HepG2 (cell line): Measurements from ENCODE around the gene FAT1. TPM values are rescaled to one million over a fixed set of nuclear protein-coding genes. Genes with fewer than 3 reads are reported as not detected.

ENCODE experiments used
- ATAC-seq: fragments of 200-7000 bp; cut with Tn5 transposase; 3 replicates; pipeline ENCODE4 v1.9.1; 2020; ENCODE audit warnings: mild to moderate bottlenecking, moderate library complexity
- BruUV-seq: library from RNA; stranded (reverse); fragments of 400-500 nt; replicated peaks from 2 replicates; lab custom pipeline; 2021; lab: Mats Ljungman, UMichigan
- CTCF ChIA-PET: fragments of 300-600 bp; formaldehyde crosslinking; extraction: SDS; loops from one replicate; lab custom pipeline; 2021; ENCODE audit warnings: low total read pairs, inconsistent platforms, low intra/inter-chr PET ratio; lab: Yijun Ruan, JAX
- POLR2A ChIA-PET: fragments of 350-600 bp; sonication (Branson Sonifier 250); formaldehyde crosslinking; loops from one replicate; lab custom pipeline; 2020; ENCODE audit warnings: antibody characterized with exemption, inconsistent platforms; lab: Yijun Ruan, JAX
- DNase-seq: peaks from one replicate; pipeline ENCODE4 v3.0.0-alpha.2; 2015; ENCODE audit warnings: low spot score
- FAIRE-seq: peaks from 3 replicates; lab custom pipeline; 2011; peaks lifted over from hg19 to GRCh38; lab: Jason Lieb, UNC
- H2AFZ ChIP-seq: one replicate; pipeline ENCODE4 v1.6.1; 2011; ENCODE audit warnings: low read length, inconsistent platforms
- H3K27ac ChIP-seq: fragments of 300-600 bp; 3 replicates; pipeline ENCODE4 v1.8.0; 2011; ENCODE audit warnings: mixed run types, mild to moderate bottlenecking, mixed read lengths, low read length, inconsistent platforms; ENCODE audit not compliant: insufficient read depth; ENCODE audit errors: extremely low read length
- H3K27me3 ChIP-seq, 2 experiments: fragments of 200-600 bp in 1 of 2; 2 replicates in 1 of 2; 3 replicates in 1 of 2; pipeline versions ENCODE4 v1.6.0 to v1.8.0; 2011; ENCODE audit warnings: low read length in 2 of 2, mild to moderate bottlenecking in 2 of 2, moderate library complexity in 2 of 2, inconsistent platforms in 1 of 2; ENCODE audit not compliant: insufficient read depth in 2 of 2, control insufficient read depth in 1 of 2
- H3K36me3 ChIP-seq, 2 experiments: fragments of 200-600 bp in 1 of 2; replicated peaks in 1 of 2; 2 replicates in 1 of 2; 3 replicates in 1 of 2; pipeline versions ENCODE4 v1.5.1 to v1.8.0; 2011; ENCODE audit warnings: low read length in 2 of 2, inconsistent platforms in 1 of 2; ENCODE audit not compliant: insufficient read depth in 2 of 2, control insufficient read depth in 1 of 2
- H3K4me1 ChIP-seq: 2 replicates; pipeline ENCODE4 v1.5.1; 2012; ENCODE audit warnings: low read length, inconsistent platforms; ENCODE audit not compliant: insufficient read depth
- H3K4me2 ChIP-seq: 2 replicates; pipeline ENCODE4 v1.6.0; 2011; ENCODE audit warnings: low read depth, low read length, inconsistent platforms
- H3K4me3 ChIP-seq, 3 experiments: fragments of 200-600 bp in 1 of 3; sonication (generic), shearing (Covaris generic) in 1 of 3; replicated peaks in 1 of 3; 2 replicates each; pipeline ENCODE4 v1.5.1; 2011 to 2016; ENCODE audit warnings: low read length in 3 of 3, inconsistent platforms in 2 of 3, low read depth in 2 of 3, mild to moderate bottlenecking in 2 of 3, control low read depth in 1 of 3, mixed read lengths in 1 of 3; ENCODE audit not compliant: insufficient read depth in 1 of 3
- H3K79me2 ChIP-seq: one replicate; pipeline ENCODE4 v1.6.1; 2011; ENCODE audit warnings: low read length, inconsistent platforms; ENCODE audit not compliant: insufficient read depth
- H3K9ac ChIP-seq: 2 replicates; pipeline ENCODE4 v1.6.0; 2011; ENCODE audit warnings: mild to moderate bottlenecking, low read depth, low read length, inconsistent platforms; ENCODE audit not compliant: insufficient read depth
- H3K9me3 ChIP-seq: 2 replicates; pipeline ENCODE4 v1.5.1; 2012; ENCODE audit warnings: mild to moderate bottlenecking, low read length
- H4K20me1 ChIP-seq: 2 replicates; pipeline ENCODE4 v1.6.0; 2011; ENCODE audit warnings: inconsistent platforms, mild to moderate bottlenecking, low read length, moderate library complexity; ENCODE audit not compliant: insufficient read depth
- HHEX ChIP-seq: IDR thresholded peaks from 2 replicates; pipeline ENCODE4 v1.6.1; 2016; ENCODE audit warnings: control low read depth
- KDM2A ChIP-seq: sonication (generic); formaldehyde crosslinking; IDR thresholded peaks from 2 replicates; pipeline ENCODE4 v1.4.0; 2020; ENCODE audit warnings: low read depth, missing genetic modification reagents, borderline replicate concordance
- RBM22 ChIP-seq: fragments of 200-400 bp; formaldehyde crosslinking; optimal IDR thresholded peaks from 2 replicates; pipeline ENCODE3; 2017; ENCODE audit warnings: mild to moderate bottlenecking, low read length, moderate library complexity
- ZBTB33 ChIP-seq: sonication (generic); formaldehyde crosslinking; IDR thresholded peaks from 2 replicates; pipeline ENCODE4 v1.4.0; 2020; ENCODE audit warnings: missing genetic modification reagents
- ZNF329 ChIP-seq: sonication (generic); formaldehyde crosslinking; IDR thresholded peaks from 2 replicates; pipeline ENCODE4 v1.9.0; 2021; ENCODE audit warnings: low read depth, mild to moderate bottlenecking, missing genetic modification reagents
- ZNF362 ChIP-seq: sonication (generic); formaldehyde crosslinking; IDR thresholded peaks from 2 replicates; pipeline ENCODE4 v1.4.0; 2020; ENCODE audit warnings: missing genetic modification reagents, mild to moderate bottlenecking, borderline replicate concordance
- ZNF710 ChIP-seq: sonication (generic); formaldehyde crosslinking; IDR thresholded peaks from 2 replicates; pipeline ENCODE4 v1.5.0; 2020; ENCODE audit warnings: mild to moderate bottlenecking, missing genetic modification reagents, borderline replicate concordance
- ZNF773 ChIP-seq: sonication (generic); formaldehyde crosslinking; IDR thresholded peaks from 2 replicates; pipeline ENCODE4 v1.4.0; 2020; ENCODE audit warnings: missing genetic modification reagents, borderline replicate concordance
- WGBS: methylation state at CpG from one replicate; pipeline ENCODE4 v1.1.6; 2017; ENCODE audit warnings: low lambda C conversion rate; 5-methylcytosine and 5-hydroxymethylcytosine counted together
- in situ Hi-C: cut with HindIII; loops from 2 replicates; pipeline ENCODE4 v1.10.0; 2017; ENCODE audit warnings: low pct_unique_long_range_greater_than_20kb; ENCODE audit not compliant: extremely low pct_ligation_motif_present
- intact Hi-C: fragments of 100-400 bp; cut with micrococcal nuclease; formaldehyde crosslinking; loops from one replicate; pipeline ENCODE4 v1.10.0; 2022; ENCODE audit not compliant: unreplicated experiment
- polyA plus RNA-seq, 8 experiments: library from polyadenylated mRNA; depleted of rRNA in 3 of 8; stranded (reverse) in 7 of 8; unstranded in 1 of 8; fragments of >200 nt; fragmentation: Illumina TruSeq in 4 of 8; extraction: Trizol in 4 of 8; gene quantifications; 2 replicates each; pipeline versions ENCODE4 v1.2.1 to v1.2.3, GENCODE V29; 2011 to 2016; ENCODE audit warnings: low read depth in 4 of 8, missing spikeins in 1 of 8, mixed read lengths in 1 of 8; ENCODE audit not compliant: insufficient read depth in 1 of 8
- total RNA-seq, 5 experiments: library from RNA; depleted of rRNA; stranded (reverse); fragments of >200 nt; fragmentation: Illumina TruSeq; extraction: Trizol; gene quantifications; 2 replicates each; pipeline ENCODE4 v1.2.3, GENCODE V29; 2016; ENCODE audit warnings: low read depth in 1 of 5

Gene FAT1
- total and polyA plus RNA-seq, 2 of the 13 experiments (the other 11 are each of a cell fraction or from before 2014, with no cell fraction given): 185 to 216 TPM

DNA sequence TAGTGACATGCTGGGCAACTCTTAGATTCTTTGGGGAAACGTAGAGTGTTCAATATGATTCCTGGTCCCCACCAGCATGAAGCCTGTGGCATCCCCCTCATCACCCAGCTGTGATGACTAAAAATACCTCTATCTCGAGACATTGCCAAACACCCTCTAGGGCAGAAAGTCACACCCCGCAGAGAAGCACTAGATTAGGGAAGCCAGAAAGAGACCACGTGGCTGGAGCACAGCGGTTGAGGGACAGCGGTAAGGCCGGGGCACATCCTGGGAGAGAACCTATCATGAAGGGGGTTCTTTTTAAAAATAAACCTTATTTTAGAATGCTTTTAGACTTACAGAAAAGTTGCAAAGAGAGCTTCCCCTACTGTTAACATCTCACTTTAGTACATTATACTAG, 11.0 kb downstream of the FAT1 start:
- H3K9me3 ChIP-seq: no peaks in the 10 kb centered on the region
- H3K27me3 ChIP-seq: no peaks in the 10 kb centered on the region
- peaks cover 22% of the 10 kb centered on the region in 2 experiments for H3K36me3 ChIP-seq
- WGBS: 95% methylated on average over 7 of the region's 7 CpGs
- DNase-seq (no peak), FAIRE-seq (no peak), ATAC-seq (no peak)
- H3K79me2 ChIP-seq: peaks cover 100% of the 10 kb centered on the region
- H3K4me3 ChIP-seq: no peak overlapping the region
- POLR2A ChIA-PET: no interaction called here
- peaks cover 72% of the 10 kb centered on the region for H3K4me1 ChIP-seq
- TF ChIP-seq RBM22: peak; percentile 27
- TF ChIP-seq ZNF773 (CRISPR knock-in tag): no peak
- TF ChIP-seq ZBTB33 (CRISPR knock-in tag): peak; percentile 85
- TF ChIP-seq ZNF329: no peak
- TF ChIP-seq ZNF362: no peak
- no peak for TF ChIP-seq KDM2A (CRISPR knock-in tag)
- no peak for TF ChIP-seq HHEX (CRISPR knock-in tag)
- TF ChIP-seq ZNF710: no peak
- H3K27ac ChIP-seq: no peak overlapping the region
- in situ Hi-C loops (no loop called here), intact Hi-C loops (no loop called here)
- no peak overlapping the region for H3K9ac ChIP-seq
- H3K4me2 ChIP-seq: no peak overlapping the region
- CTCF ChIA-PET: no interaction called here
- peaks cover 80% of the 10 kb centered on the region for H4K20me1 ChIP-seq
- H2AFZ ChIP-seq: no peak overlapping the region
- no TSS peak for BruUV-seq
